GM12878 (cell line): Measurements from ENCODE around the gene RALGDS. TPM values are rescaled to one million over a fixed set of nuclear protein-coding genes. Genes with fewer than 3 reads are reported as not detected.

Experiments used
- ATAC-seq: fragments of 200-7000 bp; cut with Tn5 transposase; 3 replicates; pipeline ENCODE4 v1.9.1; 2020; ENCODE audit warnings: mild to moderate bottlenecking, moderate library complexity
- BruUV-seq: library from RNA; stranded (reverse); fragments of 400-500 nt; replicated peaks from 2 replicates; lab custom pipeline; 2021; lab: Mats Ljungman, UMichigan
- CTCF ChIA-PET: fragments of 300-600 bp; sonication (Branson Sonifier 250); formaldehyde crosslinking; extraction: SDS; loops from one replicate; lab custom pipeline; 2021; ENCODE audit warnings: inconsistent platforms; lab: Yijun Ruan, JAX
- POLR2A ChIA-PET: fragments of 350-600 bp; formaldehyde crosslinking; extraction: SDS; loops from one replicate; lab custom pipeline; 2021; ENCODE audit warnings: inconsistent platforms; lab: Charles Lee
- RAD21 ChIA-PET: fragments of 300-600 bp; sonication (Branson Sonifier 250); formaldehyde crosslinking; loops from one replicate; lab custom pipeline; 2023; ENCODE audit warnings: antibody characterized with exemption; ENCODE audit not compliant: unreplicated experiment; lab: Charles Lee
- SMC1A ChIA-PET: fragments of 300-600 bp; sonication (Branson Sonifier 250); formaldehyde crosslinking; loops from one replicate; lab custom pipeline; 2023; ENCODE audit not compliant: unreplicated experiment, uncharacterized antibody; lab: Charles Lee
- DNase-seq: peaks from one replicate; pipeline ENCODE4 v3.0.0-alpha.2; 2011; ENCODE audit warnings: low read depth, low spot score
- FAIRE-seq: peaks from 3 replicates; lab custom pipeline; 2011; peaks lifted over from hg19 to GRCh38; lab: Jason Lieb, UNC
- H2AFZ ChIP-seq: 2 replicates; pipeline ENCODE4 v1.6.0; 2011; ENCODE audit warnings: low read depth, low read length, control low read depth; ENCODE audit not compliant: control insufficient read depth
- H3K27ac ChIP-seq: 2 replicates; pipeline ENCODE4 v1.5.1; 2011; ENCODE audit warnings: control low read depth; ENCODE audit not compliant: control insufficient read depth, insufficient read depth
- H3K27me3 ChIP-seq, 2 experiments: replicated peaks in 1 of 2; 2 replicates each; pipeline versions ENCODE4 v1.6.0 to v1.6.1; 2011; ENCODE audit warnings: low read length in 1 of 2; ENCODE audit not compliant: control insufficient read depth in 2 of 2, insufficient read depth in 2 of 2
- H3K36me3 ChIP-seq, 2 experiments: 2 replicates each; pipeline ENCODE4 v1.5.1; 2011; ENCODE audit warnings: low read length in 1 of 2; ENCODE audit not compliant: control insufficient read depth in 2 of 2, insufficient read depth in 2 of 2
- H3K4me1 ChIP-seq: 2 replicates; pipeline ENCODE4 v1.6.1; 2011; ENCODE audit warnings: mild to moderate bottlenecking, low read length, moderate library complexity, mixed read lengths; ENCODE audit not compliant: control insufficient read depth, insufficient read depth
- H3K4me2 ChIP-seq: 2 replicates; pipeline ENCODE4 v1.6.0; 2011; ENCODE audit warnings: control low read depth; ENCODE audit not compliant: control insufficient read depth, insufficient read depth
- H3K4me3 ChIP-seq: fragments of 200-600 bp; sonication (generic); 2 replicates; pipeline ENCODE4 v1.5.1; 2016
- H3K79me2 ChIP-seq: 2 replicates; pipeline ENCODE4 v1.6.0; 2011; ENCODE audit warnings: low read length; ENCODE audit not compliant: control insufficient read depth, insufficient read depth
- H3K9ac ChIP-seq: 2 replicates; pipeline ENCODE4 v1.8.0; 2011; ENCODE audit warnings: low read length, control low read depth, mixed read lengths; ENCODE audit not compliant: control insufficient read depth, insufficient read depth
- H3K9me3 ChIP-seq: replicated peaks from 3 replicates; pipeline ENCODE4 v1.5.1; 2011; ENCODE audit warnings: mild to moderate bottlenecking, low read length; ENCODE audit not compliant: control insufficient read depth, insufficient read depth
- H4K20me1 ChIP-seq: 2 replicates; pipeline ENCODE4 v1.6.0; 2011; ENCODE audit not compliant: control insufficient read depth, insufficient read depth
- ASH2L ChIP-seq: fragments of 300-600, 200-600 bp; sonication (generic); IDR thresholded peaks from 2 replicates; pipeline ENCODE4 v1.6.1; 2017; ENCODE audit warnings: low read depth, mild to moderate bottlenecking, borderline replicate concordance
- BCL11A ChIP-seq: IDR thresholded peaks from 2 replicates; pipeline ENCODE4 v1.6.1; 2011; ENCODE audit warnings: low read depth, low read length
- FOXK2 ChIP-seq: fragments of 450-650 bp; IDR thresholded peaks from 2 replicates; pipeline ENCODE4 v1.6.1; 2017; ENCODE audit warnings: mild to moderate bottlenecking, moderate library complexity
- MYB ChIP-seq: fragments of 150-350 bp; IDR thresholded peaks from 2 replicates; pipeline ENCODE4 v1.6.1; 2014; ENCODE audit warnings: mild to moderate bottlenecking, low read depth, low read length, borderline replicate concordance
- SMAD5 ChIP-seq: IDR thresholded peaks from 2 replicates; pipeline ENCODE4 v1.6.1; 2016; ENCODE audit warnings: antibody characterized with exemption, low read depth
- SMARCA5 ChIP-seq: fragments of 450-650 bp; IDR thresholded peaks from 2 replicates; pipeline ENCODE4 v1.6.1; 2017; ENCODE audit warnings: mild to moderate bottlenecking
- SMC3 ChIP-seq: IDR thresholded peaks from 2 replicates; pipeline ENCODE4 v1.6.1; 2011; ENCODE audit warnings: low read length, improper control_type of control experiment, borderline replicate concordance
- SRF ChIP-seq, 2 experiments: IDR thresholded peaks; 2 replicates each; pipeline ENCODE4 v1.6.1; 2011; ENCODE audit warnings: low read depth in 2 of 2, low read length in 2 of 2, mild to moderate bottlenecking in 1 of 2, moderate library complexity in 1 of 2
- YBX1 ChIP-seq: fragments of 450-650 bp; IDR thresholded peaks from 2 replicates; pipeline ENCODE4 v1.6.1; 2016; ENCODE audit warnings: antibody characterized with exemption
- ZNF384 ChIP-seq: IDR thresholded peaks from 2 replicates; pipeline ENCODE4 v1.6.1; 2012; ENCODE audit warnings: low read depth, mild to moderate bottlenecking, low read length, improper control_type of control experiment, borderline replicate concordance
- WGBS: methylation state at CpG from one replicate; pipeline ENCODE4 v1.1.6; 2016; ENCODE audit warnings: low lambda C conversion rate; ENCODE audit not compliant: insufficient replicate concordance, insufficient coverage; ENCODE audit errors: missing lambda C conversion rate; 5-methylcytosine and 5-hydroxymethylcytosine counted together
- in situ Hi-C: fragments of 300-500 bp; cut with MboI; formaldehyde crosslinking; loops from 9 replicates; pipeline ENCODE4 v1.14.3; 2018; ENCODE audit warnings: mixed read lengths
- intact Hi-C: fragments of 100-400 bp; cut with micrococcal nuclease; formaldehyde crosslinking; loops from one replicate; pipeline ENCODE4 v1.14.2; 2022; ENCODE audit not compliant: unreplicated experiment
- polyA plus RNA-seq, 11 experiments: library from polyadenylated mRNA; depleted of rRNA in 4 of 11; unstranded in 6 of 11; stranded (reverse) in 5 of 11; fragments of >200 nt; fragmentation: Nextera tagmentation in 4 of 11; fragmentation: Illumina TruSeq in 1 of 11; extraction: Ambion mirVana in 4 of 11; extraction: Trizol in 1 of 11; gene quantifications; 1 replicate in 1 of 11; 2 replicates in 10 of 11; pipeline versions ENCODE4 v1.2.1 to v1.2.3, GENCODE V29; 2011 to 2016; ENCODE audit warnings: inconsistent platforms in 2 of 11, missing spikeins in 2 of 11, low read depth in 1 of 11
- total RNA-seq, 4 experiments: library from RNA; depleted of rRNA in 3 of 4; stranded (reverse); fragments of >200 nt in 3 of 4; fragmentation: Illumina TruSeq in 1 of 4; extraction: Trizol in 1 of 4; gene quantifications; 2 replicates each; pipeline versions ENCODE4 v1.2.1 to v1.2.3, GENCODE V29; 2013 to 2021
- TF ChIP-seq, protein P1 (sequence below): IDR thresholded peaks from 2 replicates; pipeline ENCODE4 v1.6.1; 2012; ENCODE audit warnings: improper control_type of control experiment, low read depth, low read length; ENCODE audit not compliant: insufficient replicate concordance
- TF ChIP-seq, protein P2 (sequence below): fragments of 450-650 bp; formaldehyde crosslinking; IDR thresholded peaks from 2 replicates; pipeline ENCODE4 v1.4.0; 2022; ENCODE audit warnings: mild to moderate bottlenecking, moderate library complexity
- TF ChIP-seq, protein P3 (sequence below): IDR thresholded peaks from 2 replicates; pipeline ENCODE4 v1.6.1; 2012; ENCODE audit warnings: low read depth, low read length, improper control_type of control experiment

The RALGDS gene
- total and polyA plus RNA-seq, 10 of the 15 experiments (the other 5 are each of a cell fraction or from before 2014, with no cell fraction given), result 1.3 to 48.6 (median 21.2) TPM

DNA sequence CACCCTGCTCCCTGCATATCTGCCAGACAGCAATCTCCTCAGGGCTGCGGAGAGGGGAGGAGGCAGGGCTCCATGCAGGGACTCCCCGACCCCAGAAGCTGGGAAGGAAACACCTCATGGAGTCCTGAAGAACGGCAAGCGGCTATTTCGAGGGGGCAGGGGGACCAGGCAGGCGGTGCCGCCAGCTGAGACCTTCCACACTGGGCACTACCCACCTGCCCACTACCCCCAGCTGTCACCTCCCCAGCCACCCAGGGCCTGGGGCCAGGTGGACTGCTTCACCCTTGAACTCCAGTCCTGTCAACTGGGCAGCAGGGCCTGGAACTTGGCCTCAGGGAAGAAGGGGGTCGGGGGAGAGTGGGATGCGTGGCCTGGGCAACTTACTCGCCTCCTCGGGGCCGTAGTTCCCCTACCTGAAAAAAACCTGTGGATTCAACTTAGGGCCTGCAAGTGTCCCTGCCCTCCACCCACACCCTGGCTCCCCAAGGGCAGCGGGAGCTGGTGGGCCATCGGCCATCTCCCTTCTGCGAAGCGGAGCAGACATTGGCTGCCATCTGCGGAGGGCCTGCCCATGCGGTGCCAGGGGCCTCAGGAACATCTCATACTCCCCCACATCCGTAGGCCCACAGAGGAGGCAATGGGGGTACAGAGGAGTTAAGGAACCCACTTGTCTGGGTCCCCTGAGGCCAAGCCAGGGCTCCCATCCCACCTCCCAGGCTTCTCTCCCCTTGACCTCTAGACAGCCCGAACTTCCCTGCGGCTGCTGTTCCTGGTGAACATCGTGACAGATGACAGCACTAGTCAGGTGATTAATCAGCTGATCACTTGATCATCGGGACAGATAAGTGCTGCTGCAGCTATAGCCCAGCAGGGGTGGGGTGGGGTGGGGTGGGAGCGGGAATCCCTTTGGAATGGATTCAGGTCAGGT lies 18.5 kb upstream of the RALGDS start:
- no peak for ATAC-seq
- CTCF ChIA-PET, result no interaction called here
- 89% methylated on average over 24 of the region's 24 CpGs for WGBS
- no TSS peak for BruUV-seq
- H3K27me3 ChIP-seq, result no peaks in the 10 kb centered on the region
- H3K79me2 ChIP-seq, result peaks cover 67% of the 10 kb centered on the region
- H3K4me3 ChIP-seq, result no peak overlapping the region
- H3K4me2 ChIP-seq, result no peak overlapping the region
- peaks cover 0 to 2% of the 10 kb centered on the region in 2 experiments; a peak in 1 of 4 replicates for H3K36me3 ChIP-seq
- H3K9ac ChIP-seq, result no peak overlapping the region
- H3K4me1 ChIP-seq, result peaks cover 43% of the 10 kb centered on the region
- intact Hi-C loops, result no loop called here
- no peak overlapping the region for H2AFZ ChIP-seq
- no peak for DNase-seq
- no peak overlapping the region for H3K27ac ChIP-seq
- H4K20me1 ChIP-seq, result no peaks in the 10 kb centered on the region
- H3K9me3 ChIP-seq, result no peaks in the 10 kb centered on the region
- POLR2A ChIA-PET, result no interaction called here
- no peak for FAIRE-seq
- in situ Hi-C loops, result loop anchor here (25.0 kb wide), 1 partner anchor 1877 kb away; no protein-coding TSS in a partner anchor
- RAD21 ChIA-PET, result no interaction called here
- SMC1A ChIA-PET, result no interaction called here
- TF ChIP-seq ZNF384 (no peak), SMAD5 (no peak), SMC3 (no peak), ASH2L (no peak), MYB (no peak), FOXK2 (no peak), SMARCA5 (no peak), SRF (IDR thresholded peaks at IDR 0.05; ENCODE audit: low read depth in 2 of 2, low read length in 2 of 2) (no peak), YBX1 (no peak), BCL11A (no peak)
- TF ChIP-seq, protein P1, sequence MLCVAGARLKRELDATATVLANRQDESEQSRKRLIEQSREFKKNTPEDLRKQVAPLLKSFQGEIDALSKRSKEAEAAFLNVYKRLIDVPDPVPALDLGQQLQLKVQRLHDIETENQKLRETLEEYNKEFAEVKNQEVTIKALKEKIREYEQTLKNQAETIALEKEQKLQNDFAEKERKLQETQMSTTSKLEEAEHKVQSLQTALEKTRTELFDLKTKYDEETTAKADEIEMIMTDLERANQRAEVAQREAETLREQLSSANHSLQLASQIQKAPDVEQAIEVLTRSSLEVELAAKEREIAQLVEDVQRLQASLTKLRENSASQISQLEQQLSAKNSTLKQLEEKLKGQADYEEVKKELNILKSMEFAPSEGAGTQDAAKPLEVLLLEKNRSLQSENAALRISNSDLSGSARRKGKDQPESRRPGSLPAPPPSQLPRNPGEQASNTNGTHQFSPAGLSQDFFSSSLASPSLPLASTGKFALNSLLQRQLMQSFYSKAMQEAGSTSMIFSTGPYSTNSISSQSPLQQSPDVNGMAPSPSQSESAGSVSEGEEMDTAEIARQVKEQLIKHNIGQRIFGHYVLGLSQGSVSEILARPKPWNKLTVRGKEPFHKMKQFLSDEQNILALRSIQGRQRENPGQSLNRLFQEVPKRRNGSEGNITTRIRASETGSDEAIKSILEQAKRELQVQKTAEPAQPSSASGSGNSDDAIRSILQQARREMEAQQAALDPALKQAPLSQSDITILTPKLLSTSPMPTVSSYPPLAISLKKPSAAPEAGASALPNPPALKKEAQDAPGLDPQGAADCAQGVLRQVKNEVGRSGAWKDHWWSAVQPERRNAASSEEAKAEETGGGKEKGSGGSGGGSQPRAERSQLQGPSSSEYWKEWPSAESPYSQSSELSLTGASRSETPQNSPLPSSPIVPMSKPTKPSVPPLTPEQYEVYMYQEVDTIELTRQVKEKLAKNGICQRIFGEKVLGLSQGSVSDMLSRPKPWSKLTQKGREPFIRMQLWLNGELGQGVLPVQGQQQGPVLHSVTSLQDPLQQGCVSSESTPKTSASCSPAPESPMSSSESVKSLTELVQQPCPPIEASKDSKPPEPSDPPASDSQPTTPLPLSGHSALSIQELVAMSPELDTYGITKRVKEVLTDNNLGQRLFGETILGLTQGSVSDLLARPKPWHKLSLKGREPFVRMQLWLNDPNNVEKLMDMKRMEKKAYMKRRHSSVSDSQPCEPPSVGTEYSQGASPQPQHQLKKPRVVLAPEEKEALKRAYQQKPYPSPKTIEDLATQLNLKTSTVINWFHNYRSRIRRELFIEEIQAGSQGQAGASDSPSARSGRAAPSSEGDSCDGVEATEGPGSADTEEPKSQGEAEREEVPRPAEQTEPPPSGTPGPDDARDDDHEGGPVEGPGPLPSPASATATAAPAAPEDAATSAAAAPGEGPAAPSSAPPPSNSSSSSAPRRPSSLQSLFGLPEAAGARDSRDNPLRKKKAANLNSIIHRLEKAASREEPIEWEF, result no peak
- TF ChIP-seq, protein P2, sequence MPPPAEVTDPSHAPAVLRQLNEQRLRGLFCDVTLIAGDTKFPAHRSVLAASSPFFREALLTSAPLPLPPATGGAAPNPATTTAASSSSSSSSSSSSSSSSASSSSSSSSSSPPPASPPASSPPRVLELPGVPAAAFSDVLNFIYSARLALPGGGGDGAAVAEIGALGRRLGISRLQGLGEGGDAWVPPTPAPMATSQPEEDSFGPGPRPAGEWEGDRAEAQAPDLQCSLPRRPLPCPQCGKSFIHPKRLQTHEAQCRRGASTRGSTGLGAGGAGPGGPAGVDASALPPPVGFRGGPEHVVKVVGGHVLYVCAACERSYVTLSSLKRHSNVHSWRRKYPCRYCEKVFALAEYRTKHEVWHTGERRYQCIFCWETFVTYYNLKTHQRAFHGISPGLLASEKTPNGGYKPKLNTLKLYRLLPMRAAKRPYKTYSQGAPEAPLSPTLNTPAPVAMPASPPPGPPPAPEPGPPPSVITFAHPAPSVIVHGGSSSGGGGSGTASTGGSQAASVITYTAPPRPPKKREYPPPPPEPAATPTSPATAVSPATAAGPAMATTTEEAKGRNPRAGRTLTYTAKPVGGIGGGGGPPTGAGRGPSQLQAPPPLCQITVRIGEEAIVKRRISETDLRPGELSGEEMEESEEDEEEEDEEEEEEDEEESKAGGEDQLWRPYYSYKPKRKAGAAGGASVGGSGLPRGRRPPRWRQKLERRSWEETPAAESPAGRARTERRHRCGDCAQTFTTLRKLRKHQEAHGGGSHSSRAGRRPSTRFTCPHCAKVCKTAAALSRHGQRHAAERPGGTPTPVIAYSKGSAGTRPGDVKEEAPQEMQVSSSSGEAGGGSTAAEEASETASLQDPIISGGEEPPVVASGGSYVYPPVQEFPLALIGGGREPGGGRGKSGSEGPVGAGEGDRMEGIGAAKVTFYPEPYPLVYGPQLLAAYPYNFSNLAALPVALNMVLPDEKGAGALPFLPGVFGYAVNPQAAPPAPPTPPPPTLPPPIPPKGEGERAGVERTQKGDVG (CRISPR knock-in tag), result no peak
- TF ChIP-seq, protein P3, sequence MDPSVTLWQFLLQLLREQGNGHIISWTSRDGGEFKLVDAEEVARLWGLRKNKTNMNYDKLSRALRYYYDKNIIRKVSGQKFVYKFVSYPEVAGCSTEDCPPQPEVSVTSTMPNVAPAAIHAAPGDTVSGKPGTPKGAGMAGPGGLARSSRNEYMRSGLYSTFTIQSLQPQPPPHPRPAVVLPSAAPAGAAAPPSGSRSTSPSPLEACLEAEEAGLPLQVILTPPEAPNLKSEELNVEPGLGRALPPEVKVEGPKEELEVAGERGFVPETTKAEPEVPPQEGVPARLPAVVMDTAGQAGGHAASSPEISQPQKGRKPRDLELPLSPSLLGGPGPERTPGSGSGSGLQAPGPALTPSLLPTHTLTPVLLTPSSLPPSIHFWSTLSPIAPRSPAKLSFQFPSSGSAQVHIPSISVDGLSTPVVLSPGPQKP, result no peak
